Activated CD8-positive, alpha-beta memory T cell treated with anti-CD3 and anti-CD28 coated beads for 48 hours (primary cell): Measurements from ENCODE around the gene ZNF837.
A peak's percentile ranks its signal among the peaks of the same experiment; 100 is the strongest.
"Not testable (repeated sequence)": the region's sequence is repeated elsewhere in the genome, so short reads cannot be mapped to it uniquely, and the experiment has no call there.

Source experiments
- DNase-seq, 3 experiments: peaks; one replicate each; pipeline ENCODE4 v3.0.0-alpha.2; 2020; ENCODE audit warnings: low read depth in 2 of 3, low spot score in 2 of 3

The ZNF837 gene

DNA sequence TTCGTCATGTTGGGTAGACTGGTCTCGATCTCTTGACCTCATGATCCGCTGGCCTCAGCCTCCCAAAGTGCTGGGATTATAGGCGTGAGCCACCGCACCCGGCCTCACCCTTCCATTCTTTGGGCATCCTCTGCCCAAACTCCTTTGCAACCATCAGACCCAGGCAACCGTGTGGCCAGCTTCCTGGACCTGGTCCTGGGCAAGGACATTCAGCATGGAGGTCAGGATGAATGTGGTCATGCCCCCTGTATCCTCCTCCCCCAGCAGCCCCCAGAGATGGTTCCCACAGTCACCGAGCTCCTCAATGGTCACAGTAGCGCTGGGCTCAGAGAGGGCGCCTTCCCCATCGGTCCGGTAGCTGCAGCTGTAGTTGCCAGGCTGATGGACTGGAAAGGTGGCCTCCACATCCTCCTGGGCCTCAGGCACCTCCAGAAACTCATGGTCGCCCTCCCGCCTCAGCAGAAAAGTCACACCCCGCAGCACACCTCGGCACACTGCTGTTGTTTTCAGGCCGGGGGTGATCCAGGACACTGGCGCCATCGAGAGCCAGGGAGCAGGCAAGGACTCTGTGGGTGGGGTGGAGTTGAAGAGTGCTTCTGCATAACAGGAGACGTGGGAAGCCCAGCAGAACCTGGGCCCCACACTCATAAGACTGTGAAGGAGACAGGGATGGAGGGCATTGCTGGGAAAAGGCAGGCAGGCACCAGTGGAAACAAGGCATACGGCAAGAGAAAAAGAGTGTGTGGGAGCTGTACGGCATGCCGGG lies 28.7 kb downstream of the ZNF837 start:
- DNase-seq: no peak

DNA sequence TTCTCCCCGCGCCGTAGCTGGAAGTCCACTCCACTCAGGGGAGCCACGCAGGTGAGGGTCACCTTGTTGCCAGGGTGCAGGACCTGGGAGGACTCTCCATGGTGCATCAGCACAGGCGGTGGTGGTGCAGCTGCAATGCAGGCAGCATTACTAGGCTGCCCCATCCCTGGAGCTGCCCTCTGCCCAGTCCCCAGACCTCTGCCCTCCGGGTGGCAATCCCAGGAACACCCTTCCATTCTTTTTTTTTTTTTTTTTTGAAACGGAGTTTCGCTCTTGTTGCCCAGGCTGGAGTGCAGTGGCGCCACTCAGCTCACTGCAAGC lies 29.3 kb downstream of the ZNF837 start:
- DNase-seq: no peak

DNA sequence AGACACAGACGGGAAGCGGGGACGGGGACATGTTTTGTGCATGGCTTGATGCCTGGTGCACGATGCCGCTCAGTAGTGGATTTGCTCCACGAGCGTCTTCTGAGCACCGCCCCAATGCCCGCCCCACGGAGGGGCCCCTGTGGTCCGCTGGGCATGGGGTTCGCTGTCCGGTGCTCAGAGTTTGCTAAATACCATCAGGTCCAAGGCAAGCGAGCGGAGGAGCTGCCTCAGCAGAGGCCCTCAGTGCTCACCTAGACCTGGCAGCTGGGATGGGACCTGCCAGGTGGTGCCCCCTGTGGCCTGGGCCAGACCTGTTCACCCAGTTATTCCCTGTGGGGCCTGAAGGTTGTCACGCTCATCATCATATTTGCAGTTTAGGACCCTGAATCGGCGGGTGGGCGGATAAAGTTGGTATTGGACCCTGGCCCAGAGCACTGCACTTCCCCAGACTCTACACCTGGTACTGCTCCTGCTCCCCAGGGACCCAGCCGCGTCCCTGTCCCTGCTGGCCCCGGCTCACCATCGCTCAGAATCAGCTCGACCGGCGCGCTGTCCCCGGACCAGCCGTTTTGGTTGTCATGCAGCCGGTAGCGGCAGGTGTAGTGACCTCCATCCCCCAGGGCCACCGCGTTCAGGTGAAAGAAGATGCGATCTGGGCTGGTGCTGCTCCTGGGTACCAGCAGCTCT lies 29.8 kb downstream of the ZNF837 start:
- DNase-seq: no peak

DNA sequence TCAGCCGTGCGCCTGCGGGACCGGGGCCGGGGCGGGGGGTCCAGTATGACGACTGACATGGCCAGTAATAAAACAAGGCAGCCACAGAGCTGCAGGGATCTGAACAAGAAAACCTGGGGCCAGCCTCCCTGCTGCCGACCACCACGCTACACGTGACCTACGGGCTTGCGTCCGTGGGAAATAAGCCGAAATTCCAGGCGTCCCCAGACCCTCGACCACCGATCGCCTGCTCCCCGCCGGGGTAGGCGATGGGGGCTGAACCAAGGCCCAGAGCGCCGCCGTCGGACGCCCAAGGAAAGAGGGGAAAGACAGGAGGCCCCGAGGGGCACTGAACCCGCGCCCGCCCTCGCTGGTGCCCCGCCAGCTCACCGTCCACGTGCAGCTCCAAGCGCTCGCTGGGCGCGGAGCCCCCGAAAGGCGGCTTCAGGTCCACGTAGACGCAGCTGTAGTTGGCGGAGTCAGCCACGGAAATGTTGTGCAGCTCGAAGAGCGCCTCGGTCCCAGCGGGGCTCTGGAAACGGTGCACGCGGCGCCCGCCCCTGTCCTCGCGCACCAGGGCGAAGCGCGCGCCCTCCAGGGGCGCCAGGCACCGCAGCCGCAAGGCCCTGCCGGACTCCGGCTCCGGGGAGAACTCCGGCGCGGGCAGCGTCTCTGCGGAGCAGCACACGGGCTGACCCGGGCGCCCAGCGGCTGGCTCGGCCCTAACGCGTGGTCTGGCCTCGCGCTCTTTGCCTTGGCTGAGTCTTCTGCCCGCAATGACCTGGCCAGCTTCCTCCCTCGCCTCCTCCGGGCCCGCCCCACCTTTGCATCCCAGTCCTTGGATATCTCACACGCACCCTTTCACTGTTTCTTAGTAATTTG lies 30.6 kb downstream of the ZNF837 start:
- no peak for DNase-seq

DNA sequence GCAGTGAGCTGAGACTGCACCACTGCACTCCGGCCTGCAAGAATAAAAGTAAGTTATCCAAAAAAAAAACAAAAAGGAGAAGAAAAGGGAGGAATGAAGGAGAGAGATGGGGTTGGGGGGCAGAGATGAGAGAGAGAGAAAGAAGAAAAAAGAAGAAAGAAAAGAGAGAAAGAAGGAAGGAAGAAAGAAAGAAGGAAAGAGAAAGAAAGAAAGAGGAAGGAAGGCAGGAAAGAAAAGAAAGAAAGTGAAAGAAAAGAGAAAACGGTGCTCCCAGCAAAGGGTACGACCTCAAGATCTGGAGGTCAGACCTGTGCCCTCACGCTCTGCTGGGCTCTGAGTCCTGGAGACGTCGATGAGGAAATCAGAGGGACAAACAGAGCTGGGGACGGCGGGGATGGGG lies 31.2 kb downstream of the ZNF837 start:
- DNase-seq: no peak

DNA sequence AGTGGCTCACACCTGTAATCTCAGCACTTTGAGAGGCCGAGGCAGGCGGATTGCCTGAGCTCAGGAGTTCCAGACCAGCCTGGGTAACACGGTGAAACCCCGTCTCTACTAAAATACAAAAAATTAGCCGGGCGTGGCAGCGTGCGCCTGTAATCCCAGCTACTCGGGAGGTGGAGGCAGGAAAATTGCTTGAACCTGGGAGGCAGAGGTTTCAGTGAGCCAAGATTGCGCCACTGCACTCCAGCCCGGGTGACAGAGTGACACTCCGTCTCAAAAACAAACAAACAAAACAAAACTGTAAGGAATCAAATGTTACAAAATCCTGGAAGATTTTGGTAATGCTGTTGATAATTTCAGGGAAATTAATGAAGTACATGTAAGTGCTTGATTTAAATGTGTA lies 32.8 kb downstream of the ZNF837 start:
- not testable (repeated sequence) for DNase-seq

DNA sequence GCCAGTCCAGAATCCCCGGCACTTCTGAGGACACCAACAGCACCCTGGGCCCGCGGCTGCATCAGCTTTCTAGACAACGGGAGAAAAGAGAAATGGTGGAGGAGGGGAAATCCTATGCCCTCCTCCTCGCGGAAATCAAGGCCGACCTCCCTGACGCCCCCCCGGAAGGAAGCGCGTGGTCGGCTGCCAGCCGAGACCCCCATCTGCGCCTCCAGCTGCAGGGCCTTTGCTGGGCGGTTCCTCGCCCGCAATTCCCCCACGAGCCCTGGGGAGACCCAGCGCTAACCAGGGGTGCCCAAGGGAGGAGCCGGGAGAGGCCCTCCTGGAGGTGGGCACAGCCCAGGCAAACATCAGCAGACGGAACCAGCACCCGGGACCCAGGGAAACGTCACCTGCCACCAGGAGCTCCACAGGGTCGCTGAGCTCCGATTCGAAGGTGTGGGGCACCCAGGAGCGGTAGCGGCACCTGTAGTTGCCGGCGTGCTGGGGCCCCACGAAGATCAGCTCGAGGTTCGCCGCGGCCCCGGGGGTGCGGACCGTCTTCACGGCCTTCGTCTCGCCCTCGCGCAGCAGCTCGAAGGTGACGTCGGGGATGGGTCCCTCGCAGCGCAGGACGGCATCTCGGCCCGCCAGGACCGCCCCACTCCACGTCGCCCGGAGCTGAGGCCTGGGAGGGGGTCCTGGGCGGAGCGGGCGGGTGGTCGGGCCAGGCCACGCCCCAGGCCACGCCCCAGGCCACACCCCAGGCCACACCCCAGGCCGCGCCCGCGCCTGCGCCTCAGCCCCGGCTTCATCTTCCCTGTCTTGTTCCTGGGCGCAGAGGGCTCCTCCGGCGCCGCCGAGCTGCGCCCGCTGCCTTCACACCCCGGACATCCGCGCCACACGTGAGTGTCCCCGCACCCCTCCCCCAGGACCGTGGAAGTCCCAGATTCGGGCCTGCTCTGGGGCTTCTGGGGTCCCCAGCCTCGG lies 33.6 kb downstream of the ZNF837 start:
- peak; percentile 46 to 61 (median 61) for DNase-seq

DNA sequence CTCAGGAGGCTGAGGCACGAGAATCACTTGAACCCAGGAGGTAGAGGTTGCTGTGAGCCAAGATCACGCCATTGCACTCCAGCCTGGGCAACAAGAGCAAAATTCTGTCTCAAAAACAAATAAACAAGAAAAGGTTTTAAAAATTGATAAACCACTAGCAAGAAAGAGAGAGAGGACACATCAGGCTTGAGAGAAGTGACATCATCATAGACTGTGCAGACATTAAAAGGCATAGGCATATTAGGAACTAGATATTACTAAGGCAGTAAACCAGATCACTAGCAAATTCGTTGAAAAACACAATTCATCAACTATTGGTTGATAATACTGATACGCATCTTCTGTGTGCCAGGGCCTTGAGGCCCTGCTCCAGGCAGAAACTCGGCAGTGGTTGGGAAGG lies 35.3 kb downstream of the ZNF837 start:
- DNase-seq: no peak

DNA sequence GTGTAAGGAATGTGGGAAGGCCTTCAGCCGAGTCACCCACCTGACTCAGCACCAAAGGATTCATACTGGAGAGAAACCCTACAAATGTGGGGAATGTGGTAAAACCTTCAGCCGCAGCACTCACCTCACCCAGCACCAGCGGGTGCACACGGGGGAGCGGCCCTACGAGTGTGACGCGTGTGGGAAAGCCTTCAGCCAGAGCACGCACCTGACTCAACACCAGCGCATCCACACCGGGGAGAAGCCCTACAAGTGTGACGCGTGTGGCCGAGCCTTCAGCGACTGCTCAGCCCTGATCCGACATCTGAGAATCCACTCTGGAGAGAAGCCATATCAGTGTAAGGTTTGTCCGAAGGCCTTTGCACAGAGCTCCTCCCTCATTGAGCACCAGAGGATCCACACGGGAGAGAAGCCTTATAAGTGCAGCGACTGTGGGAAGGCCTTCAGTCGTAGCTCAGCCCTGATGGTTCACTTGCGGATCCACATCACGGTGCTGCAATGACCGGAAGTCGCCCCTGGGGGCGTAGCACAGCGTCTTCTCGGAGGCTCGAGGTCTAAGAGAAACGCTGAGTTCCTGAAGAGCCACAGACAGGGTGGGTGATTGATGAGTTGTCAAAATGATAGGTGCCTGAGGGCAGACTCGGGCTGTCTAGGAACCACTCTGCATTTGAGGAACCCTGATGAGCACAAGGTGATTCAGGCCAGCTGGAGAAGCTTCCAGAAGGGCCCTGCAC lies 41.8 kb downstream of the ZNF837 start:
- DNase-seq: no peak

DNA sequence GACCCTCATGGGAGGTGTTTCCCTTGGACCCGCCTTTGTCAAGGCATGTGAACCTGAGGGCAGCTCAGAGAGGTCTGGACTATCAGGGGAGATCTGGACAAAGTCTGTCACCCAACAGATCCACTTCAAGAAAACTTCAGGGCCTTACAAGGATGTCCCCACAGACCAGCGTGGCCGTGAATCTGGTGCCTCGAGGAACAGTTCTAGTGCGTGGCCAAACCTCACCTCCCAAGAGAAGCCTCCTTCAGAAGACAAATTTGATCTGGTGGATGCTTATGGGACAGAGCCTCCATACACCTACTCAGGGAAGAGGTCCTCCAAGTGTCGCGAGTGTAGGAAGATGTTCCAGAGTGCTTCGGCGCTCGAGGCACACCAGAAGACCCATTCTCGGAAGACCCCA lies 42.5 kb downstream of the ZNF837 start:
- no peak for DNase-seq

DNA sequence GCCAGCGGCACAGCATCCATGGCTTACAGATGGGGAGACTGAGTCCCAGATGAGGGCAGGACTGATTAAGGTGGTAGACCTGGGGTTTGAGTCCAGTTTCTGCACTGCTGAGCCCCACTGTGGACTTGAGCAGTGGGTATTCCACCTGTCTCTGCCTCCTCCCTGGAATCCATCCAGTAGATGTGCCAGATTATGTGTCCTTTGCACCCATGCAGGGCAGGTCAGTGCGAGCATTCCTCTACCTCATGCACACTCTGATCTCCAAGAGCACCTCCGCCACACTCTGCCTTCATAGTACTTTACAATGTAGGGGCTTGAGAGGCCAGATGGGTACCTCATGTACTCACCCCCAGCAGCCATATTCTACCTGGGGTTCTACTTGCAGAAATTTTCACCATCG lies 44.0 kb downstream of the ZNF837 start:
- no peak for DNase-seq

DNA sequence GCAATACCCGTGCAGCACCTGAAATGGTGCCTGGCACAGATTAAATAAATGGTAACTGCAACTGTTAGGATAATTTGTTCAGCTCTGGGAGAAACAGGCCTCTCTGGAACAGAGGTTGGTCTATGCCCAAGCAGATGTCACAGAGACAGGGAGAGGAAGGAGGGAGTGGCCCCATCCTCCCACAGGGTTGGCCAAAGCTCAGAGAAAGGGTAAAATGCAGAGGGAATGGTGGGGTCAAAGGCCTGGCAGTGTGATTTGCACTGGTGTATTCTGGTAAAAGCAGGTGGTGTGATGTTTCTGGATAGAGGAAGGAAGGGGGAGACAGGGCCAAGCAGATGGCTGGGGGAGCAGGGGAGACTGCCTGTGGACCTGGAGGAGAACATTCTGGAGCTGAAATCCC lies 44.6 kb downstream of the ZNF837 start:
- DNase-seq: no peak

DNA sequence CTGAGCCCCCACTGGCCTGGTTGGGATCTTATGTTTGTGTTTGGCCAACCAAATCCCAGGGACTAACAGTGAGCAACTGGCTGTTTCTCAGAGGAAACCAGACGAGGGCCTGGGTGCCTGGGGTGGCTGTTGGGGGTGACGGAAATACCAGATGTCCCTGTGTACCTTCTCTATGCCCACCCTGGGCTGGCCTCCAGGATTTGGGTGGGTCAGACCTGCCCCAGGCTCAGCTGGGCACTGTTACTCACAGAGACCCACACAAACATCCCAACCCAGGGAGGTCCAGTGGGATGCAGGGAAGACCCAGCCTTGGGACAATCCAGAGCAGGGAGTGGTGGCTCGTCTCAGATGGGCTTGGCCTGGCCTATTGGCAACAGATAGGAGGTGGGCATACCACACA lies 45.2 kb downstream of the ZNF837 start:
- no peak for DNase-seq

DNA sequence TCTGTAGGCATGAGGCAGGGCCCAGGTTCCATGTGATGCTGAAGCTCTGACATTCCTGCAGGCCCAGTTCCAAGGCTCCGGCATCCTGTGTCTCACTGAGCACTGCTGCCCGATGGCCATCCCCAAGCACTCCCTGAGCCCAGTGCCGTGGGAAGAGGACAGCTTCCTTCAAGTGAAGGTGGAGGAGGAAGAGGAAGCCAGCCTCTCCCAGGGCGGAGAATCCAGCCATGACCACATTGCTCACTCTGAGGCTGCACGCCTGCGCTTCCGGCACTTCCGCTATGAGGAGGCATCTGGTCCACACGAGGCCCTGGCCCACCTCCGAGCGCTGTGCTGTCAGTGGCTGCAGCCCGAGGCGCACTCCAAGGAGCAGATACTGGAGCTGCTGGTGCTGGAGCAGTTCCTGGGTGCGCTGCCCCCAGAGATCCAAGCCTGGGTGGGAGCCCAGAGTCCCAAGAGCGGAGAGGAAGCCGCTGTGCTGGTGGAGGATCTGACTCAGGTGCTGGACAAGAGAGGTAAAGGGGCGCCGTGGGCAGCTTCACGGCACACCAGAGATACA lies 46.1 kb downstream of the ZNF837 start:
- no peak for DNase-seq

DNA sequence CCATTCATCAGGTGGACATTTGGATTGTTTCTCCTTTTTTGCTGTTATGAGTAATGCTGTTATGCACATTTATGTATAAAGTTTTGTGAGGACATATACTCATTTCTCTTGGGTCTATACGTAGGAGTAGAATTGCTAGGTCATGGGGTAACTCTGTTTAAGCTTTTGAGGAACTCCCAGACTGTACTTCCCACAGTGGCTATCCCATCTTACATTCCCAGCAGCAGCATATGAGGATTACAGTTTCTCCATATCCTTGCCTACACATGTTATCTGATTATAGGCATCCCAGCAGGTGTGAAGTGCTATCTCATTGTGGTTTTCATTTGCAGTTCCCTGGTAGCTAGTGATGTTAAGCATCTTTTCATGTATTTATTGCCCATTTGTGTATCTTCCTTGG lies 48.1 kb downstream of the ZNF837 start:
- DNase-seq: no peak

DNA sequence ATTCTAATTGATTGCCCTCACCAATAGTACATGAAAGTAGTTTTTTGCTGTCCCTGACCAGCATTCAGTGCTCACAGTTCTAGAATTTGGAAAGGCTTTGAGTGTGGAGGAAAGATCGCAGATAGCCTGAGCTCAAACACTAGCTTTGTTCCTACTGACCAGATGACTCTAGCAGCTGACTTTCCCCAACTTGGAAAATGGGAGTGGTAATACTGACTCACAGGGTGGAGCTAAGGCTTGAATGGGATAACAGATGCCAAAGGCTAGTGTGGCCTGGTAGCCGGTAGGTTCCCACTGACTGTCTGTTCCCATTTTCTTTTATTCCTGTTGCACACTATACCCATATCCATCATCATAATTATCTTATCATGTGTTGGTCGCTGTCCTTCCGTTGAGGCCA lies 50.4 kb downstream of the ZNF837 start:
- no peak for DNase-seq

DNA sequence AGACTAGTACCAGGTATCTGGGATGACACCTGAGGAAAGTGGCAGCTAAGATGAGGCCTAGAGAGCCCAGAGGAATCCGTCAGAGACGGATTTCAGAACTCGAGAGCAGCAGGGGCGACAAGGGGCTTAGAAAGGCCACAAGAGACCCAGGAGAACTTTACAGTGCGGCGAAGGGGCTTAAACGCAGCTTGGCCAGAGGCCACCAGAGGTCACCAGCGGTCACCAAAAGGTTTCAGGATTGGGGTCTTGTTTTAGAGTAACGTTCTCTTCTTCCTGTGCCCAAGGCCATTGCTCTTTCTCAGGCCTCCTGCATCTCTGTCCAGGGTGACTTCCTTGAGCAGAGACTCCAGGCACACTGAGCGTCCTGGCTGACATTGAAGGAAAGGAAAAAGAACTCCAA lies 51.8 kb downstream of the ZNF837 start:
- no peak for DNase-seq

DNA sequence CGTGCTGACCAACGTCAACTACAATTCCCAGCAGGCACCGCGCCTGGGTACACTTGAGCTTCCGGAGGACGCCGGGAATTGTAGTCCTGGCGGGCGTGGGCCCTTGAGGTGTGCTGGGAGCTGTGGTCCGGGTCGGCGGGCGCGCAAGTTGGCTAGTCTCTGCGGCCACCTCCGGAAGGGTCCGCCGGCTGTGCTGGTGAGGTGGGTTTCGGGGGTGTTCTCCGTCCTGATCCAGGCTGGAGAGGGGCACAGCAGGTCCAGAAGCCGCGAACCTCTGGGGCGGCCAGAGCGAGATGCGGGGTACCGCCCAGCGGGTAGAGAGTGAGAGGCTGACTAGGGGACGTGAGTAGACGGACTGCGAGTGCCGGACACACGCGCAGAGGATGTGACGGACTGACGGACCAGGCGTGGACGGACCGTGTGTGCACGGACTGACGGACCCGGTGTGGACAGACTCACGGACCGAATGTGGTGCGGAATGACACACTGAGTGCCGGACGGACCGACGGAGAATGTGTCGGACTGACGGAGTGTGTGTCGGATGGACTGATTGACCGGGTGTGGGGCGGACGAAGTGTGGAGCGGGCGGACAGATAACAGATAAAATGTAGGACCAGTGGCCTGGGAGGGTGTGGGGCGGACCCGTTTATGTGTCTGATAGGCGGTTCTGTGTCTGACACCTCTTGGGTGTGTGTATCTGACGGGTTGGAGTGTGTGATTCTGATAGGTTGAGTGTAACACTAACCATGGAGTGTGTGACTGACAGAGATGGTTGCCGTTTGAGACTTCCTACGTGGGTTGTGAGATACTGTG lies 53.7 kb downstream of the ZNF837 start, which contains the start of gene ZSCAN22:
Gene ZSCAN22 (plus strand): TSS at position 81 of the 813 bp plus-strand sequence. CDS start 7,809 bp downstream, outside the sequence.
- DNase-seq: peak; percentile 76 to 83 (median 79)

DNA sequence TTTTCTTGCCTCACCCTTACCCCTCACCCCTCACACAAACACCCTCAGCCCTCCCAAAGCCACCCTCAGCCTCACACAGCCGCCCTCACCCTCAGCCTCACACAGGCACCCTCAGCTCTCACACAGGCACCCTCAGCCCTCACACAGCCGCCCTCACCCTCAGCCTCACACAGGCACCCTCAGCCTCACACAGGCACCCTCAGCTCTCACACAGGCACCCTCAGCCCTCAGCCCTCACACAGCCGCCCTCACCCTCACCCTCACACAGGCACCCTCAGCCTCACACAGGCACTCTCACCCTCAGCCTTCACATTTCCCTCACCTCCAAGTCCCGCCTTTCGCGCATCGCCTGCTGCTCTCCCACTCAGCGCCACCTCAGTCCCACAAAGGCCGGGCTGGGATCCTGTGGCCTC lies 54.3 kb downstream of the ZNF837 start:
- no peak for DNase-seq
